Nephron progenitor cell (in vitro differentiated cells): ENCODE data around the gene IL23R.
A peak's percentile ranks its signal among the peaks of the same experiment; 100 is the strongest.

Experiments
- DNase-seq: peaks from one replicate; pipeline ENCODE4 v3.0.0; 2021
- H3K27ac Mint-ChIP-seq: 2 replicates; pipeline ENCODE4 v1.8.0; 2021; ENCODE audit warnings: mild to moderate bottlenecking, moderate library complexity, mixed read lengths
- H3K27me3 Mint-ChIP-seq: 2 replicates; pipeline ENCODE4 v1.8.0; 2021; ENCODE audit warnings: mild to moderate bottlenecking, low read depth, mixed read lengths; ENCODE audit not compliant: poor library complexity
- H3K36me3 Mint-ChIP-seq: 2 replicates; pipeline ENCODE4 v1.8.0; 2021; ENCODE audit warnings: low read depth, mixed read lengths
- H3K4me1 Mint-ChIP-seq: 2 replicates; pipeline ENCODE4 v1.8.0; 2021; ENCODE audit warnings: mixed read lengths
- H3K4me3 Mint-ChIP-seq: 2 replicates; pipeline ENCODE4 v1.8.0; 2021; ENCODE audit warnings: mild to moderate bottlenecking, moderate library complexity, mixed read lengths
- H3K9me3 Mint-ChIP-seq: 2 replicates; pipeline ENCODE4 v1.8.0; 2021; ENCODE audit warnings: mild to moderate bottlenecking, moderate library complexity, mixed read lengths
- TF ChIP-seq, protein P1 (sequence below): fragments of 200-600 bp; sonication (generic); IDR thresholded peaks from 2 replicates; pipeline ENCODE4 v1.5.0; 2021; ENCODE audit warnings: antibody characterized with exemption

IL23R gene

GRCh38 chr1:67126111-67126746 lies 40.0 kb upstream of the IL23R start:
- Mint-ChIP-seq H3K4me3 (no peak overlapping the region), H3K27ac (no peak overlapping the region), H3K27me3 (peaks cover 3% of the 10 kb centered on the region), H3K4me1 (no peaks in the 10 kb centered on the region), H3K9me3 (peaks cover 1% of the 10 kb centered on the region), H3K36me3 (no peaks in the 10 kb centered on the region)
- TF ChIP-seq, protein P1, sequence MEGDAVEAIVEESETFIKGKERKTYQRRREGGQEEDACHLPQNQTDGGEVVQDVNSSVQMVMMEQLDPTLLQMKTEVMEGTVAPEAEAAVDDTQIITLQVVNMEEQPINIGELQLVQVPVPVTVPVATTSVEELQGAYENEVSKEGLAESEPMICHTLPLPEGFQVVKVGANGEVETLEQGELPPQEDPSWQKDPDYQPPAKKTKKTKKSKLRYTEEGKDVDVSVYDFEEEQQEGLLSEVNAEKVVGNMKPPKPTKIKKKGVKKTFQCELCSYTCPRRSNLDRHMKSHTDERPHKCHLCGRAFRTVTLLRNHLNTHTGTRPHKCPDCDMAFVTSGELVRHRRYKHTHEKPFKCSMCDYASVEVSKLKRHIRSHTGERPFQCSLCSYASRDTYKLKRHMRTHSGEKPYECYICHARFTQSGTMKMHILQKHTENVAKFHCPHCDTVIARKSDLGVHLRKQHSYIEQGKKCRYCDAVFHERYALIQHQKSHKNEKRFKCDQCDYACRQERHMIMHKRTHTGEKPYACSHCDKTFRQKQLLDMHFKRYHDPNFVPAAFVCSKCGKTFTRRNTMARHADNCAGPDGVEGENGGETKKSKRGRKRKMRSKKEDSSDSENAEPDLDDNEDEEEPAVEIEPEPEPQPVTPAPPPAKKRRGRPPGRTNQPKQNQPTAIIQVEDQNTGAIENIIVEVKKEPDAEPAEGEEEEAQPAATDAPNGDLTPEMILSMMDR, result no peak
- no peak for DNase-seq

DNA sequence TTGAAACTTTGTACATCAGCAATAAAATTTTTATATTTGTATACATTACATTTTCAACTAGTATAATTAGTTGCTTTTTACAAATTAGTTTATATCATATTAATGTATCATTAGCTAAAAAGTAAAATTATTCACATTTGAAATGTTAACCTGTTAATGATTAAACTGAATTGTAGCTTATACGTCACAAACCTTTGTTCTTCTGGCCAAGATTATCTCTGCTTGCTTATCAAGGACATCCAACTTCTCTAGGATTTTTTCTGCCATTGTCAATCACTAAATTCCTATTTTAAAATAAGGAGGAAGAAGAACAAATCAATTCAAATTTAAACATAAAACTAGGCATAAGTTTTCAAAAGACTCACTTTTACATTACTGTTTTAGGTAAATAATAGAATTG lies 39.3 kb upstream of the IL23R start:
- DNase-seq, result no peak
- no peak overlapping the region for H3K27ac Mint-ChIP-seq
- TF ChIP-seq, protein P1, result no peak
- no peaks in the 10 kb centered on the region for H3K36me3 Mint-ChIP-seq
- H3K4me3 Mint-ChIP-seq, result no peak overlapping the region
- H3K4me1 Mint-ChIP-seq, result no peaks in the 10 kb centered on the region
- peaks cover 7% of the 10 kb centered on the region for H3K27me3 Mint-ChIP-seq
- H3K9me3 Mint-ChIP-seq, result no peaks in the 10 kb centered on the region

GRCh38 chr1:67130673-67131072 lies 35.6 kb upstream of the IL23R start:
- peaks cover 7% of the 10 kb centered on the region for H3K27me3 Mint-ChIP-seq
- TF ChIP-seq, protein P1, result no peak
- H3K4me3 Mint-ChIP-seq, result no peak overlapping the region
- H3K27ac Mint-ChIP-seq, result no peak overlapping the region
- no peaks in the 10 kb centered on the region for H3K36me3 Mint-ChIP-seq
- DNase-seq, result no peak
- peaks cover 11% of the 10 kb centered on the region for H3K4me1 Mint-ChIP-seq
- no peaks in the 10 kb centered on the region for H3K9me3 Mint-ChIP-seq

GRCh38 chr1:67133177-67133576 lies 33.1 kb upstream of the IL23R start:
- Mint-ChIP-seq H3K4me3 (no peak overlapping the region), H3K27me3 (peaks cover 7% of the 10 kb centered on the region), H3K27ac (no peak overlapping the region), H3K9me3 (no peaks in the 10 kb centered on the region), H3K4me1 (peaks cover 24% of the 10 kb centered on the region), H3K36me3 (no peaks in the 10 kb centered on the region)
- TF ChIP-seq, protein P1, result no peak
- no peak for DNase-seq

GRCh38 chr1:67134695-67135094 lies 31.6 kb upstream of the IL23R start, which contains the start of gene C1orf141:
Gene C1orf141 (minus strand): TSS chr1:67134970. CDS start chr1:67127240, 7,730 bp downstream.
- H3K27ac Mint-ChIP-seq, result no peak within 1 kb of the TSS
- H3K4me1 Mint-ChIP-seq, result peaks cover 28% of the 10 kb centered on the region
- H3K36me3 Mint-ChIP-seq, result no peaks in the 10 kb centered on the region
- DNase-seq, result peak; percentile 51
- TF ChIP-seq, protein P1, result no peak
- H3K9me3 Mint-ChIP-seq, result no peaks in the 10 kb centered on the region
- H3K27me3 Mint-ChIP-seq, result peaks cover 9% of the 10 kb centered on the region
- H3K4me3 Mint-ChIP-seq, result peak within 1 kb of the TSS; percentile 85

- H3K4me3 Mint-ChIP-seq, result no peak overlapping the region
- no peak overlapping the region for H3K27ac Mint-ChIP-seq
- TF ChIP-seq, protein P1, result no peak
- no peaks in the 10 kb centered on the region for H3K9me3 Mint-ChIP-seq
- H3K27me3 Mint-ChIP-seq, result peaks cover 9% of the 10 kb centered on the region
- DNase-seq, result no peak
- H3K36me3 Mint-ChIP-seq, result no peaks in the 10 kb centered on the region
- H3K4me1 Mint-ChIP-seq, result peaks cover 28% of the 10 kb centered on the region
Measured at GRCh38 chr1:67135354-67135753, 30.9 kb upstream of the IL23R start.
